Urinary bladder (tissue), 4 donors: ENCODE results near the gene CNNM1. TPM values are rescaled to one million over a fixed set of nuclear protein-coding genes. Genes with fewer than 3 reads are reported as not detected.

Experiments used
- DNase-seq: peaks from one replicate; pipeline ENCODE4 v3.0.0-alpha.2; 2015; ENCODE audit errors: extremely low spot score
- H3K27ac ChIP-seq: one replicate; pipeline ENCODE4 v1.5.1; 2013; ENCODE audit warnings: low read depth, mild to moderate bottlenecking, moderate library complexity
- H3K36me3 ChIP-seq: one replicate; pipeline ENCODE4 v1.6.1; 2013; ENCODE audit warnings: mild to moderate bottlenecking, moderate library complexity; ENCODE audit not compliant: insufficient read depth
- H3K4me1 ChIP-seq: one replicate; pipeline ENCODE4 v1.6.1; 2013; ENCODE audit warnings: mild to moderate bottlenecking, moderate library complexity; ENCODE audit not compliant: insufficient read depth
- H3K4me3 ChIP-seq: one replicate; pipeline ENCODE4 v1.5.1; 2013; ENCODE audit warnings: low read depth, low read length
- WGBS: extraction: QIAGEN DNeasy Blood & Tissue Kit; methylation state at CpG from one replicate; pipeline ENCODE4 v1.1.7; 2013; 5-methylcytosine and 5-hydroxymethylcytosine counted together
- polyA plus RNA-seq: library from polyadenylated mRNA; stranded (reverse); fragments of 200-250 nt; gene quantifications from one replicate; pipeline ENCODE4 v1.2.3, GENCODE V29; 2013
- total RNA-seq: library from RNA; depleted of rRNA; stranded (reverse); fragments of >200 nt; gene quantifications from one replicate; pipeline ENCODE4 v1.2.3, GENCODE V29; 2014
- donor health status: healthy with polysubstance abuse.
- donor health status: healthy.

CNNM1 gene
- total and polyA plus RNA-seq, 2 donors: 1.6 to 2.3 TPM

- Histone ChIP-seq H3K27ac (no peak overlapping the region), H3K4me3 (no peak overlapping the region), H3K36me3 (no peaks in the 10 kb centered on the region), H3K4me1 (no peaks in the 10 kb centered on the region)
- DNase-seq: no peak
- 64% methylated on average over 5 of the region's 5 CpGs for WGBS
Measured at GRCh38 chr10:99343262-99343661, 14.1 kb downstream of the CNNM1 start.

GRCh38 chr10:99344715-99345114 is 15.6 kb downstream of the CNNM1 start:
- Histone ChIP-seq H3K4me3 (no peak overlapping the region), H3K27ac (no peak overlapping the region), H3K4me1 (no peaks in the 10 kb centered on the region), H3K36me3 (no peaks in the 10 kb centered on the region)
- no peak for DNase-seq
- 29% methylated on average over 4 of the region's 4 CpGs for WGBS

GRCh38 chr10:99345350-99345749 is 16.2 kb downstream of the CNNM1 start:
- Histone ChIP-seq H3K4me3 (no peak overlapping the region), H3K36me3 (no peaks in the 10 kb centered on the region), H3K4me1 (no peaks in the 10 kb centered on the region), H3K27ac (no peak overlapping the region)
- no peak for DNase-seq
- 91% methylated on average over 1 of the region's 1 CpG for WGBS

GRCh38 chr10:99346247-99346646 is 17.1 kb downstream of the CNNM1 start:
- no peak overlapping the region for H3K4me3 ChIP-seq
- DNase-seq: no peak
- H3K4me1 ChIP-seq: no peaks in the 10 kb centered on the region
- H3K36me3 ChIP-seq: no peaks in the 10 kb centered on the region
- H3K27ac ChIP-seq: no peak overlapping the region
- 60% methylated on average over 1 of the region's 1 CpG for WGBS

- Histone ChIP-seq H3K36me3 (no peaks in the 10 kb centered on the region), H3K4me3 (no peak overlapping the region), H3K27ac (no peak overlapping the region), H3K4me1 (no peaks in the 10 kb centered on the region)
- WGBS: 92% methylated on average over 5 of the region's 5 CpGs
- no peak for DNase-seq
Measured at GRCh38 chr10:99347672-99348071, 18.5 kb downstream of the CNNM1 start.

- DNase-seq: no peak
- Histone ChIP-seq H3K36me3 (no peaks in the 10 kb centered on the region), H3K4me3 (no peak overlapping the region), H3K27ac (no peak overlapping the region), H3K4me1 (no peaks in the 10 kb centered on the region)
- WGBS: 82% methylated on average over 1 of the region's 1 CpG
Measured at GRCh38 chr10:99353182-99353581, 24.0 kb downstream of the CNNM1 start.

GRCh38 chr10:99357691-99358090 is 28.5 kb downstream of the CNNM1 start:
- Histone ChIP-seq H3K4me1 (no peaks in the 10 kb centered on the region), H3K36me3 (no peaks in the 10 kb centered on the region), H3K27ac (no peak overlapping the region), H3K4me3 (no peak overlapping the region)
- WGBS: 39% methylated on average over 3 of the region's 3 CpGs
- DNase-seq: no peak

GRCh38 chr10:99358101-99358500 is 28.9 kb downstream of the CNNM1 start:
- H3K4me1 ChIP-seq: no peaks in the 10 kb centered on the region
- 78% methylated on average over 1 of the region's 1 CpG for WGBS
- no peak overlapping the region for H3K4me3 ChIP-seq
- H3K36me3 ChIP-seq: no peaks in the 10 kb centered on the region
- no peak overlapping the region for H3K27ac ChIP-seq
- no peak for DNase-seq

GRCh38 chr10:99360934-99361333 is 31.8 kb downstream of the CNNM1 start:
- Histone ChIP-seq H3K36me3 (no peaks in the 10 kb centered on the region), H3K4me1 (no peaks in the 10 kb centered on the region), H3K27ac (no peak overlapping the region), H3K4me3 (no peak overlapping the region)
- no peak for DNase-seq
- WGBS: 73% methylated on average over 5 of the region's 5 CpGs

GRCh38 chr10:99364125-99364524 is 35.0 kb downstream of the CNNM1 start:
- no peaks in the 10 kb centered on the region for H3K36me3 ChIP-seq
- H3K4me3 ChIP-seq: no peak overlapping the region
- H3K27ac ChIP-seq: no peak overlapping the region
- WGBS: 67% methylated on average over 4 of the region's 4 CpGs
- DNase-seq: no peak
- H3K4me1 ChIP-seq: no peaks in the 10 kb centered on the region

- H3K27ac ChIP-seq: no peak overlapping the region
- 29% methylated on average over 1 of the region's 1 CpG for WGBS
- no peaks in the 10 kb centered on the region for H3K36me3 ChIP-seq
- no peak overlapping the region for H3K4me3 ChIP-seq
- DNase-seq: no peak
- no peaks in the 10 kb centered on the region for H3K4me1 ChIP-seq
Measured at GRCh38 chr10:99365311-99365710, 36.2 kb downstream of the CNNM1 start.

GRCh38 chr10:99365736-99366135 is 36.6 kb downstream of the CNNM1 start:
- 73% methylated on average over 1 of the region's 1 CpG for WGBS
- H3K4me1 ChIP-seq: no peaks in the 10 kb centered on the region
- H3K36me3 ChIP-seq: no peaks in the 10 kb centered on the region
- no peak overlapping the region for H3K4me3 ChIP-seq
- H3K27ac ChIP-seq: no peak overlapping the region
- no peak for DNase-seq

GRCh38 chr10:99366666-99367065 is 37.5 kb downstream of the CNNM1 start:
- WGBS: 82% methylated on average over 2 of the region's 2 CpGs
- no peaks in the 10 kb centered on the region for H3K4me1 ChIP-seq
- no peak overlapping the region for H3K27ac ChIP-seq
- H3K36me3 ChIP-seq: no peaks in the 10 kb centered on the region
- no peak overlapping the region for H3K4me3 ChIP-seq
- DNase-seq: no peak

- 81% methylated on average over 1 of the region's 1 CpG for WGBS
- no peak for DNase-seq
- H3K4me1 ChIP-seq: no peaks in the 10 kb centered on the region
- H3K27ac ChIP-seq: no peak overlapping the region
- H3K4me3 ChIP-seq: no peak overlapping the region
- no peaks in the 10 kb centered on the region for H3K36me3 ChIP-seq
Measured at GRCh38 chr10:99368646-99369045, 39.5 kb downstream of the CNNM1 start.

- no peak overlapping the region for H3K4me3 ChIP-seq
- H3K4me1 ChIP-seq: no peaks in the 10 kb centered on the region
- WGBS: 91% methylated on average over 5 of the region's 5 CpGs
- no peaks in the 10 kb centered on the region for H3K36me3 ChIP-seq
- H3K27ac ChIP-seq: no peak overlapping the region
- no peak for DNase-seq
Measured at GRCh38 chr10:99369126-99369525, 40.0 kb downstream of the CNNM1 start.
